ENCODE data around the gene PODXL2.

Gene PODXL2

GRCh38 chr3:127647166-127647844, 18.3 kb downstream of the PODXL2 start:
- no peak for TF ChIP-seq CTCF (IDR thresholded peaks at IDR 0.05; ENCODE audit: low read depth, low read length, missing control alignments)
- in situ Hi-C loops (cut with HindIII; ENCODE audit: low pct_ligation_motif_present, low sequenced_read_pairs), result no loop called here
- Histone ChIP-seq H3K36me3 (replicated peaks) (no peaks in the 10 kb centered on the region), H3K4me3 (ENCODE audit: low read depth, low read length) (no peak overlapping the region), H3K27ac (no peak overlapping the region), H3K27me3 (replicated peaks) (no peaks in the 10 kb centered on the region)
- no peak for DNase-seq

GRCh38 chr3:127647845-127648204, 18.8 kb downstream of the PODXL2 start:
- DNase-seq, result no peak
- Histone ChIP-seq H3K4me3 (ENCODE audit: low read depth, low read length) (no peak overlapping the region), H3K27ac (no peak overlapping the region), H3K27me3 (replicated peaks) (no peaks in the 10 kb centered on the region), H3K36me3 (replicated peaks) (no peaks in the 10 kb centered on the region)
- in situ Hi-C loops (cut with HindIII; ENCODE audit: low pct_ligation_motif_present, low sequenced_read_pairs), result no loop called here
- TF ChIP-seq CTCF (IDR thresholded peaks at IDR 0.05; ENCODE audit: low read depth, low read length, missing control alignments), result no peak

- H3K4me3 ChIP-seq (ENCODE audit: low read depth, low read length), result no peak overlapping the region
- TF ChIP-seq CTCF (IDR thresholded peaks at IDR 0.05; ENCODE audit: low read depth, low read length, missing control alignments), result peak; percentile 2
- H3K27me3 ChIP-seq (replicated peaks), result no peaks in the 10 kb centered on the region
- in situ Hi-C loops (cut with HindIII; ENCODE audit: low pct_ligation_motif_present, low sequenced_read_pairs), result no loop called here
- DNase-seq, result no peak
- H3K36me3 ChIP-seq (replicated peaks), result no peaks in the 10 kb centered on the region
- H3K27ac ChIP-seq, result no peak overlapping the region
Observed at GRCh38 chr3:127650236-127650635, 21.3 kb downstream of the PODXL2 start.

- H3K27ac ChIP-seq, result no peak overlapping the region
- no peak overlapping the region for H3K4me3 ChIP-seq (ENCODE audit: low read depth, low read length)
- in situ Hi-C loops (cut with HindIII; ENCODE audit: low pct_ligation_motif_present, low sequenced_read_pairs), result no loop called here
- DNase-seq, result no peak
- H3K36me3 ChIP-seq (replicated peaks), result no peaks in the 10 kb centered on the region
- H3K27me3 ChIP-seq (replicated peaks), result no peaks in the 10 kb centered on the region
- TF ChIP-seq CTCF (IDR thresholded peaks at IDR 0.05; ENCODE audit: low read depth, low read length, missing control alignments), result no peak
Observed at GRCh38 chr3:127651516-127652172, 22.7 kb downstream of the PODXL2 start.

- in situ Hi-C loops (cut with HindIII; ENCODE audit: low pct_ligation_motif_present, low sequenced_read_pairs), result no loop called here
- H3K4me3 ChIP-seq (ENCODE audit: low read depth, low read length), result no peak overlapping the region
- no peak overlapping the region for H3K27ac ChIP-seq
- H3K27me3 ChIP-seq (replicated peaks), result no peaks in the 10 kb centered on the region
- H3K36me3 ChIP-seq (replicated peaks), result no peaks in the 10 kb centered on the region
- DNase-seq, result peak; percentile 38
- peak; percentile 89 for TF ChIP-seq CTCF (IDR thresholded peaks at IDR 0.05; ENCODE audit: low read depth, low read length, missing control alignments)
Observed at GRCh38 chr3:127652246-127652995, 23.4 kb downstream of the PODXL2 start.
